MM.1S (cell line): ENCODE data around the gene MEGF10.

Source experiments
- CTCF ChIP-seq: fragments of 300-600 bp; sonication (generic); IDR thresholded peaks from 2 replicates; pipeline ENCODE4 v1.5.1; 2016; ENCODE audit warnings: antibody characterized with exemption, low read length, mixed read lengths
- EZH2 ChIP-seq: fragments of 300-600 bp; sonication (generic); optimal IDR thresholded peaks from 2 replicates; pipeline ENCODE3; 2017; ENCODE audit warnings: low read depth, mild to moderate bottlenecking, antibody characterized with exemption, low read length, mixed read lengths
- EZH2phosphoT487 ChIP-seq: fragments of 300-600 bp; sonication (generic); IDR thresholded peaks from 2 replicates; pipeline ENCODE4 v1.6.1; 2018; ENCODE audit warnings: antibody characterized with exemption, low read length

DNA sequence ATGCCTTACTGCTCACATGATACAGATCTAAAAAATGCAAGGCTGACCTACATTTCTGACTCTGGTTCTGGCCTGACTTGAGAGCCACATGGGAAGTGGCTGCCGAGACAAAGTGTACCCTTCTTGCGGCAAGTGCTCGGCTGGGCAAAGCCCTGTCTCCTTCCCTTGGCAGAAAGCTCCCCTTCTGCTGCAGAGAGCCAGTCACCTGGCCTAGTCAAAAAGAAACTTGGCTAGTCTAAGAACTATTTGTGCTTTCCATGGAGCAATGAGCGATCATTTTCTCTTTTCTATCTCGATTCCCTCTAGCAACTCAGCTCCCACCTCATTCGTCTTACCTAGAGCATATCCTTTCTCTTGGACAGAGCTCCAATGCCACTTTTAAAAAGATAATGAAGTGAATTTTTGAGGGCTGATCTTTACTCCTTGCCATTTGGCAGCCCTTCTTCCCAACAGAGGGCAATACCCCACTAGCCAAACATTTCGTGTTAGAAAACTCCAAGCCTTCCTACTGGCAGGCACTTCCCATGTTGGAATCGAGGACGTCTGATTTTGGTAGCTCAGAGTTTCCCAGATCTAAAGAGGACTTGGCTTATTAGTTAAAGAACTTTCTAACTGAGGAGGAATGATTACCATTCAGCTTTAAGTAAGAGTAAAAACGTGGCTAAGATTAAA is 118.8 kb downstream of the MEGF10 start:
- no peak for TF ChIP-seq CTCF
- TF ChIP-seq EZH2phosphoT487, result no peak
- no peak for TF ChIP-seq EZH2
